Lower leg skin (tissue), 3 donors: Measurements from ENCODE around the gene PFDN1.

ENCODE experiments used
- CTCF ChIP-seq, 3 donors: fragments of 450-650 bp; IDR thresholded peaks; one replicate each; pipeline ENCODE4 v1.5.1; 2016; ENCODE audit warnings: antibody characterized with exemption in 3 of 3, mild to moderate bottlenecking in 3 of 3, moderate library complexity in 2 of 3
- POLR2A ChIP-seq, 2 donors: fragments of 450-650 bp; IDR thresholded peaks; one replicate each; pipeline ENCODE4 v1.6.1; 2016 to 2017; ENCODE audit warnings: antibody characterized with exemption in 2 of 2, mild to moderate bottlenecking in 1 of 2, moderate library complexity in 1 of 2

- TF ChIP-seq CTCF (IDR thresholded peaks at IDR 0.05) (no peak), POLR2A (IDR thresholded peaks at IDR 0.05) (no peak)
Observed at GRCh38 chr5:140348104-140348503, 45.2 kb upstream of the PFDN1 start.
